B cell (primary cell): Measurements from ENCODE around the gene QRFP. TPM values are rescaled to one million over a fixed set of nuclear protein-coding genes. Genes with fewer than 3 reads are reported as not detected.

Experiments
- ATAC-seq: fragments of 200-7000 bp; cut with Tn5 transposase; one replicate; pipeline ENCODE4 v1.10.0; 2021; ENCODE audit warnings: low read depth, mild to moderate bottlenecking, moderate number of reproducible peaks, moderate library complexity
- CTCF ChIA-PET: fragments of 350-600 bp; sonication (Branson Sonifier 250); formaldehyde crosslinking; loops from one replicate; lab custom pipeline; 2021; ENCODE audit warnings: antibody characterized with exemption, inconsistent platforms; lab: Charles Lee
- POLR2A ChIA-PET: fragments of 350-600 bp; sonication (Branson Sonifier 250); formaldehyde crosslinking; loops from one replicate; lab custom pipeline; 2021; ENCODE audit warnings: antibody characterized with exemption; lab: Charles Lee
- DNase-seq: peaks from one replicate; pipeline ENCODE4 v3.0.0; 2013
- H2AFZ ChIP-seq: 2 replicates; pipeline ENCODE4 v1.6.1; 2012; ENCODE audit warnings: mild to moderate bottlenecking, low read depth, low read length; ENCODE audit not compliant: insufficient read depth, poor library complexity, severe bottlenecking
- H3K27ac ChIP-seq, 2 donors: 1 replicate in 1 of 2; 2 replicates in 1 of 2; pipeline ENCODE4 v1.5.1; 2012 to 2013; ENCODE audit warnings: low read length in 2 of 2, mild to moderate bottlenecking in 2 of 2, moderate library complexity in 1 of 2
- H3K27me3 ChIP-seq, 4 experiments: fragments of 200-600 bp in 1 of 4; sonication (generic) in 1 of 4; replicated peaks in 1 of 4; 1 replicate in 2 of 4; 2 replicates in 2 of 4; pipeline versions ENCODE4 v1.6.1 to v1.7.0; 2013 to 2016; ENCODE audit warnings: low read length in 3 of 4, mild to moderate bottlenecking in 2 of 4, mixed read lengths in 1 of 4, moderate library complexity in 1 of 4; ENCODE audit not compliant: insufficient read depth in 4 of 4, control insufficient read depth in 3 of 4; ENCODE audit errors: control extremely low read depth in 1 of 4
- H3K36me3 ChIP-seq, 2 experiments: replicated peaks in 1 of 2; 1 replicate in 1 of 2; 2 replicates in 1 of 2; pipeline versions ENCODE4 v1.6.1 to v1.7.1; 2013; ENCODE audit warnings: low read length in 1 of 2; ENCODE audit not compliant: insufficient read depth in 2 of 2, control insufficient read depth in 1 of 2; ENCODE audit errors: control extremely low read depth in 1 of 2, extremely low read depth in 1 of 2
- H3K4me1 ChIP-seq, 2 donors: fragments of 200-600 bp in 1 of 2; sonication (generic) in 1 of 2; 1 replicate in 1 of 2; 2 replicates in 1 of 2; pipeline versions ENCODE4 v1.5.1 to v1.6.1; 2013 to 2017; ENCODE audit warnings: low read length in 2 of 2; ENCODE audit not compliant: control insufficient read depth in 2 of 2, insufficient read depth in 2 of 2
- H3K4me2 ChIP-seq: replicated peaks from 2 replicates; pipeline ENCODE3; 2012; ENCODE audit warnings: mild to moderate bottlenecking, low read depth, low read length; ENCODE audit not compliant: poor library complexity, severe bottlenecking
- H3K4me3 ChIP-seq, 5 experiments: fragments of 200-600 bp in 1 of 5; sonication (generic) in 1 of 5; 1 replicate in 3 of 5; 2 replicates in 2 of 5; pipeline versions ENCODE4 v1.5.1 to v1.7.0; 2011 to 2016; ENCODE audit warnings: low read length in 4 of 5, mild to moderate bottlenecking in 4 of 5, low read depth in 2 of 5, control low read depth in 1 of 5, moderate library complexity in 1 of 5; ENCODE audit not compliant: insufficient read depth in 1 of 5; ENCODE audit errors: control extremely low read depth in 1 of 5, extremely low read depth in 1 of 5
- H3K79me2 ChIP-seq: fragments of 200-600 bp; sonication (generic); one replicate; pipeline ENCODE4 v1.6.0; 2016; ENCODE audit warnings: low read length; ENCODE audit not compliant: control insufficient read depth, insufficient read depth
- H3K9ac ChIP-seq: fragments of 200-600 bp; sonication (generic); 2 replicates; pipeline ENCODE4 v1.6.1; 2017; ENCODE audit warnings: mild to moderate bottlenecking, low read length, moderate library complexity
- H3K9me3 ChIP-seq, 3 donors: one replicate each; pipeline versions ENCODE4 v1.6.1 to v1.7.1; 2013; ENCODE audit warnings: low read length in 2 of 3; ENCODE audit not compliant: control insufficient read depth in 2 of 3, insufficient read depth in 1 of 3; ENCODE audit errors: control extremely low read depth in 1 of 3
- H4K20me1 ChIP-seq: 2 replicates; pipeline ENCODE4 v1.6.0; 2012; ENCODE audit warnings: mild to moderate bottlenecking, low read length; ENCODE audit not compliant: insufficient read depth, control insufficient read depth, poor library complexity, severe bottlenecking
- H3K27ac Mint-ChIP-seq: one replicate; pipeline ENCODE4 v1.8.0; 2021; ENCODE audit warnings: mixed read lengths
- H3K27me3 Mint-ChIP-seq: one replicate; pipeline ENCODE4 v1.8.0; 2021; ENCODE audit warnings: mixed read lengths
- H3K4me1 Mint-ChIP-seq: one replicate; pipeline ENCODE4 v1.8.0; 2021; ENCODE audit warnings: mixed read lengths
- H3K4me3 Mint-ChIP-seq: one replicate; pipeline ENCODE4 v1.8.0; 2021; ENCODE audit warnings: mixed read lengths
- H3K9me3 Mint-ChIP-seq: one replicate; pipeline ENCODE4 v1.8.0; 2022; ENCODE audit warnings: mixed read lengths; ENCODE audit not compliant: insufficient read depth
- EZH2 ChIP-seq: IDR thresholded peaks from 2 replicates; pipeline ENCODE4 v1.6.1; 2012; ENCODE audit warnings: borderline replicate concordance, low read depth, mild to moderate bottlenecking, moderate library complexity, low read length; ENCODE audit not compliant: insufficient read depth, poor library complexity, severe bottlenecking
- WGBS: methylation state at CpG from one replicate; pipeline ENCODE4 v1.1.5; 2013; ENCODE audit warnings: missing lambda C conversion rate; ENCODE audit not compliant: insufficient coverage; 5-methylcytosine and 5-hydroxymethylcytosine counted together
- intact Hi-C: fragments of 100-400 bp; cut with micrococcal nuclease; formaldehyde crosslinking; loops from one replicate; pipeline ENCODE4 v1.10.0; 2022
- polyA plus RNA-seq: library from polyadenylated mRNA; depleted of rRNA; stranded (reverse); fragments of >200 nt; gene quantifications from 2 replicates; pipeline ENCODE4 v1.2.3, GENCODE V29; 2012
- total RNA-seq, 2 donors: library from RNA; stranded (reverse); fragments of 120-200 nt in 1 of 2; gene quantifications; 1 replicate in 1 of 2; 2 replicates in 1 of 2; pipeline versions ENCODE4 v1.2.3 to v1.2.4, GENCODE V29; 2013 to 2022
- TF ChIP-seq, protein P1 (sequence below): fragments of 200-600 bp; IDR thresholded peaks from one replicate; pipeline ENCODE4 v1.8.0; 2022; ENCODE audit warnings: antibody characterized with exemption, mild to moderate bottlenecking

Gene QRFP
- total and polyA plus RNA-seq, 2 donors (not counting 1 experiment from before 2014, with no cell fraction given) = 0.07 TPM; not detected in 1

DNA sequence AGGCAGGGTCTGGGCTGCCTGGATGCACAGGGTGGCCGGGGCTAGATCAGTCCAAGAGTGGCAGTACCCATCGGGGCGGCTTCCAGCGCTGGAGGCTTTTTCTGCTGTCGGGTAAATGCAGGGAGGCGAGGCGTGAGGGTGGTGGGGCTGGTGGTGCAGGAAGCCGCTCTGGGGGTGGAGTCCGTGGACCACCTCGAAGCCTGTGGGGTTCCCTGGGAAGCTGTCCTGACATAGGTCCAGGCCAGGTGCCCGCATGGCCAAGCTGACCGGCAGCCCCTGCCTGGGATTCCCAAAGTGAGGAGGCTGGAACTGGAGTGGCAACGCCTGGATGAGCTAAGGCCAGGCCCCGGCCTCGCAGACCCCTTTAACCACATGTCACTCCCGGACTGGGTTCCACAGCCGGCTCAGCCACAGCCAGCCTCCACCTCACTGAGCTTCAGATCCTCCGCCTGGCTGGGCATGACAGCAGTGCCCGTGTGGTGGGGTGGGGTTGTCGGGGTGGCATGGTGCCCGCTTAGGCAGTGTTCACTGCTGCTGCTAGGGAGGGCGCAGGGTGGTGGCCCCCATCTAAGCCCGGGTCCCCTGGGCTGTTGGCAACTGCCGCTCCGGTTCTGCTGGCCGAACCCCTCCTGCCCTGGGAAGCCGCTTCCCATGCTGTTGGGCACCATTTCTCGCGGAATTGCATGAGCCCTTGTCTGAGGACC is 1.4 kb upstream of the QRFP start:
- no peak for TF ChIP-seq EZH2
- TF ChIP-seq, protein P1, sequence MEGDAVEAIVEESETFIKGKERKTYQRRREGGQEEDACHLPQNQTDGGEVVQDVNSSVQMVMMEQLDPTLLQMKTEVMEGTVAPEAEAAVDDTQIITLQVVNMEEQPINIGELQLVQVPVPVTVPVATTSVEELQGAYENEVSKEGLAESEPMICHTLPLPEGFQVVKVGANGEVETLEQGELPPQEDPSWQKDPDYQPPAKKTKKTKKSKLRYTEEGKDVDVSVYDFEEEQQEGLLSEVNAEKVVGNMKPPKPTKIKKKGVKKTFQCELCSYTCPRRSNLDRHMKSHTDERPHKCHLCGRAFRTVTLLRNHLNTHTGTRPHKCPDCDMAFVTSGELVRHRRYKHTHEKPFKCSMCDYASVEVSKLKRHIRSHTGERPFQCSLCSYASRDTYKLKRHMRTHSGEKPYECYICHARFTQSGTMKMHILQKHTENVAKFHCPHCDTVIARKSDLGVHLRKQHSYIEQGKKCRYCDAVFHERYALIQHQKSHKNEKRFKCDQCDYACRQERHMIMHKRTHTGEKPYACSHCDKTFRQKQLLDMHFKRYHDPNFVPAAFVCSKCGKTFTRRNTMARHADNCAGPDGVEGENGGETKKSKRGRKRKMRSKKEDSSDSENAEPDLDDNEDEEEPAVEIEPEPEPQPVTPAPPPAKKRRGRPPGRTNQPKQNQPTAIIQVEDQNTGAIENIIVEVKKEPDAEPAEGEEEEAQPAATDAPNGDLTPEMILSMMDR = no peak
- H3K27me3 Mint-ChIP-seq = no peaks in the 10 kb centered on the region
- no peak overlapping the region for H3K27ac ChIP-seq
- peaks cover 6% of the 10 kb centered on the region for H3K4me1 Mint-ChIP-seq
- no peaks in the 10 kb centered on the region for H3K9me3 Mint-ChIP-seq
- no peak for DNase-seq
- no peaks in the 10 kb centered on the region for H3K79me2 ChIP-seq
- ATAC-seq = no peak
- WGBS = 89% methylated on average over 26 of the region's 29 CpGs
- H3K27ac Mint-ChIP-seq = no peak overlapping the region
- intact Hi-C loops = no loop called here
- CTCF ChIA-PET = no interaction called here
- no peak overlapping the region for H3K4me2 ChIP-seq
- no peak overlapping the region for H3K9ac ChIP-seq
- H3K36me3 ChIP-seq = no peaks in the 10 kb centered on the region
- H2AFZ ChIP-seq = no peak overlapping the region
- no peaks in the 10 kb centered on the region for H3K9me3 ChIP-seq
- no peak overlapping the region for H3K4me3 Mint-ChIP-seq
- no peaks in the 10 kb centered on the region for H4K20me1 ChIP-seq
- peaks cover 0 to 8% (median 0%) of the 10 kb centered on the region in 4 experiments for H3K27me3 ChIP-seq
- no peak overlapping the region for H3K4me3 ChIP-seq
- peaks cover 0 to 9% of the 10 kb centered on the region in 2 donors for H3K4me1 ChIP-seq
- POLR2A ChIA-PET = no interaction called here

DNA sequence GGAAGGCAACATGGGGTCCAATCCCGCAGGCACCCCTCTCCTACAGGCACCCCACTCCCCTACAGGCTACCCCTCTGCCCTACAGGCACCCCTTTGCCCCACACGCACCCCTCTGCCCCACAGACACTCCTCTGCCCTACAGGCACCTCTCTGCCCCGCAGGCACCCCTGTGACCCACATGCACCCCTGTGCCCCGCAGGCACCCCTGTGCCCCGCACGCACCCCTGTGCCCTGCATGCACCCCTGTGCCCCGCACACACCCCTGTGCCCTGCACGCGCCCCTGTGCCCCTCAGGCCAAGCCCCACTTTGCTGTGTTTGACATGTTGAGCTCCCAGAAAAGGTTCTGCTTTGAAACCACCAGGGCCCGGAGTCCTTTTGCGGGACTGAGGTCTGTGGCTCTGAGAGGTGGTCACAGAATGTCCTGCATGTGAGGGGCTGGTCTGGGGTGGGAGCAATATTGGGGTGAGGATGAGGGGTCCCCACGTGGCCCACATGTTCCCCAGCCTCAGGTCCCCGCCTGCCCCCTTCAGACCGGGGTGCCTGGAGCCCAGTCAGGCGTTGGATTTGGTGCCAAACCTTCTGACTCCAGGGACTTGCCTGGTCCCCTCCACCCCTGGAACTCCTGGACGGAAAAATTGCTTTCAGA is 616 bp upstream of the QRFP start:
- Mint-ChIP-seq H3K27me3 (no peaks in the 10 kb centered on the region), H3K4me1 (peaks cover 6% of the 10 kb centered on the region), H3K4me3 (no peak overlapping the region), H3K9me3 (no peaks in the 10 kb centered on the region), H3K27ac (no peak overlapping the region)
- Histone ChIP-seq H2AFZ (no peak overlapping the region), H3K9me3 (no peaks in the 10 kb centered on the region), H4K20me1 (no peaks in the 10 kb centered on the region), H3K9ac (no peak overlapping the region), H3K36me3 (no peaks in the 10 kb centered on the region), H3K4me2 (no peak overlapping the region), H3K27me3 (peaks cover 0 to 8% (median 0%) of the 10 kb centered on the region in 4 experiments), H3K4me3 (no peak overlapping the region), H3K4me1 (peaks cover 0 to 10% of the 10 kb centered on the region in 2 donors), H3K79me2 (no peaks in the 10 kb centered on the region), H3K27ac (no peak overlapping the region)
- ATAC-seq (no peak), DNase-seq (no peak)
- POLR2A ChIA-PET = no interaction called here
- 90% methylated on average over 15 of the region's 16 CpGs for WGBS
- intact Hi-C loops = no loop called here
- TF ChIP-seq EZH2 = no peak
- TF ChIP-seq, protein P1 = no peak
- CTCF ChIA-PET = no interaction called here
